ENCODE measurements around the gene RNF150.

- TF ChIP-seq, protein P1, sequence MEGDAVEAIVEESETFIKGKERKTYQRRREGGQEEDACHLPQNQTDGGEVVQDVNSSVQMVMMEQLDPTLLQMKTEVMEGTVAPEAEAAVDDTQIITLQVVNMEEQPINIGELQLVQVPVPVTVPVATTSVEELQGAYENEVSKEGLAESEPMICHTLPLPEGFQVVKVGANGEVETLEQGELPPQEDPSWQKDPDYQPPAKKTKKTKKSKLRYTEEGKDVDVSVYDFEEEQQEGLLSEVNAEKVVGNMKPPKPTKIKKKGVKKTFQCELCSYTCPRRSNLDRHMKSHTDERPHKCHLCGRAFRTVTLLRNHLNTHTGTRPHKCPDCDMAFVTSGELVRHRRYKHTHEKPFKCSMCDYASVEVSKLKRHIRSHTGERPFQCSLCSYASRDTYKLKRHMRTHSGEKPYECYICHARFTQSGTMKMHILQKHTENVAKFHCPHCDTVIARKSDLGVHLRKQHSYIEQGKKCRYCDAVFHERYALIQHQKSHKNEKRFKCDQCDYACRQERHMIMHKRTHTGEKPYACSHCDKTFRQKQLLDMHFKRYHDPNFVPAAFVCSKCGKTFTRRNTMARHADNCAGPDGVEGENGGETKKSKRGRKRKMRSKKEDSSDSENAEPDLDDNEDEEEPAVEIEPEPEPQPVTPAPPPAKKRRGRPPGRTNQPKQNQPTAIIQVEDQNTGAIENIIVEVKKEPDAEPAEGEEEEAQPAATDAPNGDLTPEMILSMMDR (IDR thresholded peaks at IDR 0.05) = no peak
- no peak for TF ChIP-seq POLR2A (IDR thresholded peaks at IDR 0.05)
Observed at GRCh38 chr4:140816806-140817510, 316.3 kb downstream of the RNF150 start.

Data from thyroid gland (tissue), 4 donors.